ENCODE data around the gene PLCXD1. TPM values are rescaled to one million over a fixed set of nuclear protein-coding genes. Genes with fewer than 3 reads are reported as not detected.
"Not testable (repeated sequence)": the region's sequence is repeated elsewhere in the genome, so short reads cannot be mapped to it uniquely, and the experiment has no call there.

Gene PLCXD1
- total RNA-seq, 1 experiment from 2014 or later = 14.8 TPM

- no peak for DNase-seq (ENCODE audit: low read depth in 1 of 2, low spot score in 2 of 2)
- Histone ChIP-seq H3K27me3 (replicated peaks) (no peaks in the 10 kb centered on the region), H3K36me3 (no peaks in the 10 kb centered on the region)
These were observed 23.4 kb upstream of the PLCXD1 start for GRCh38 chrX:257681-258289.

DNA sequence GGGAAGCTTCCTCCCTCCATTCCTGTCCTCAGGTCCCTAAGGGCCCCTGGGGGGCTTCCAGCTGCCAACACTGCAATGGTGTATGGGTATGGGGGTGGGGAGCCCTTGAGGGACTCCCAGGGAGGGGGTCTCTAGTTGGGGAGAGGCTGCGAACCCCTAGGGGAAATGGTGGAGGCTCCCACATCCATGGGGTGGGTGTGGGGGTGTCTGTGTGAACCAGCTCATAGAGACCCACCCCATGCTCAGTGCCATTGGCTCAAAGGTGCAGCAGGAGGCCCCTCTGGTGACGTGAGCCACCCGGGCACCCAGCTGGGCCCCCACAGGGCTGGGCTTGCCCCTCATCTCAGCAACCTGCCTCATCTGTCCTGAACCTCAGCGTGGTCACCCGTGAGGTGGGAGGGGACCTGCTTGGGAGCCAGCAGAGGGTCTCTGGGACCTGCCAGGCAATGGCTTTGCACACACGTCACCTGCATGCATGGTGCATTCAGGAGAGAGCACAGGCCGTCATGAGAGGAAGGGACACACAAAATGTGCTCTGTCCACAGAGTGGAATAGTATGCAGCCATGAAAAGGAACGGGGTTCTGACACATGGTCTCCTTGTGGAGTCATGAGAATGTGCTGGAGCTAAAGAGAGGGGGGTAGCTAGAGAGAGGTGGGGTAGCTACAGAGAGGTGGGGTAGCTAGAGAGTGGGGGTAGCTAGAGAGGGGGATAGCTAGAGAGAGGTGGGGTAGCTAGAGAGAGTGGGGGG lies 22.7 kb upstream of the PLCXD1 start:
- H3K27me3 ChIP-seq (replicated peaks) = no peaks in the 10 kb centered on the region
- no peak overlapping the region for H3K4me3 ChIP-seq
- no peaks in the 10 kb centered on the region for H3K36me3 ChIP-seq
- no peak for DNase-seq (ENCODE audit: low read depth in 1 of 2, low spot score in 2 of 2)
- H3K27ac ChIP-seq = no peak overlapping the region
- H3K9me3 ChIP-seq (replicated peaks) = peaks cover 6% of the 10 kb centered on the region
- H3K4me1 ChIP-seq (replicated peaks) = no peaks in the 10 kb centered on the region

More at GRCh38 chrX:257681-258289, 23.4 kb upstream of the PLCXD1 start:
- Histone ChIP-seq H3K4me3 (no peak overlapping the region), H3K27ac (no peak overlapping the region), H3K4me1 (replicated peaks) (no peaks in the 10 kb centered on the region), H3K9me3 (replicated peaks) (peaks cover 6% of the 10 kb centered on the region)

DNA sequence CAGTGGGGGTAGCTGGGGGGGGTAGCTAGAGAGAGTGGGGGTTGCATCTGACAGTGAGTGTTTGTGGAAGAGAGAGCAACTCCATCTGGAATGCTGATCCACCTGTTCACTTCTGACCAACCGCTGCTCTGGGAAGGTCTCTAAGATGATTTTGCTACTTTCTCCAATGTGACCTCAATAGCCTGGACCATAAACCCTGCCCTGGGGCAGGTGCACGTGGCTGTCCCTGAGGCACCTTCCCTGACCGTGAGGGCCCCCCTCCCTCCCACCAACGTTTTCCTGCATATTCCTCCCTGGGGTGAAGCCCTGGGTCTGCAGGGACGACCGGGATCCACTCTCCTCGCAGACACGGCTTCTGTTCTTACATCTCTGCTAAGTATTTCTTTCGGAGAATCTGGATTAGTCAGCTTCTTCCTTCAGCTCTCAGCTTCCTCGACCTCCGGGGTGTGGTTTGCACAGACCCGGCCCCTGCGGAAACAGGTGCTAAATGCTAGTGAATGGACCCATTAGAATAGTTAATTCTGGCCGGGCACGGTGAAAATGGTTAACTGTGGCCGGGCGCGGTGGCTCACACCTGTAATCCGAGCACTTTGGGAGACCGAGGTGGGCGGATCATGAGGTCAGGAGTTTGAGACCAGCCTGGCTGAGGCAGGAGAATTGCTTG lies 21.4 kb upstream of the PLCXD1 start:
- Histone ChIP-seq H3K27me3 (replicated peaks) (no peaks in the 10 kb centered on the region), H3K36me3 (no peaks in the 10 kb centered on the region), H3K27ac (no peak overlapping the region), H3K4me1 (replicated peaks) (no peaks in the 10 kb centered on the region), H3K9me3 (replicated peaks) (peaks cover 3% of the 10 kb centered on the region), H3K4me3 (no peak overlapping the region)
- DNase-seq (ENCODE audit: low read depth in 1 of 2, low spot score in 2 of 2) = no peak

- Histone ChIP-seq H3K27ac (no peak overlapping the region), H3K4me1 (replicated peaks) (no peaks in the 10 kb centered on the region), H3K36me3 (no peaks in the 10 kb centered on the region), H3K4me3 (no peak overlapping the region), H3K9me3 (replicated peaks) (no peaks in the 10 kb centered on the region; the same call in 1 of the 2 replicates), H3K27me3 (replicated peaks) (no peaks in the 10 kb centered on the region)
- no peak for DNase-seq (ENCODE audit: low read depth in 1 of 2, low spot score in 2 of 2)
These were observed 19.8 kb upstream of the PLCXD1 start for GRCh38 chrX:261167-261918.

DNA sequence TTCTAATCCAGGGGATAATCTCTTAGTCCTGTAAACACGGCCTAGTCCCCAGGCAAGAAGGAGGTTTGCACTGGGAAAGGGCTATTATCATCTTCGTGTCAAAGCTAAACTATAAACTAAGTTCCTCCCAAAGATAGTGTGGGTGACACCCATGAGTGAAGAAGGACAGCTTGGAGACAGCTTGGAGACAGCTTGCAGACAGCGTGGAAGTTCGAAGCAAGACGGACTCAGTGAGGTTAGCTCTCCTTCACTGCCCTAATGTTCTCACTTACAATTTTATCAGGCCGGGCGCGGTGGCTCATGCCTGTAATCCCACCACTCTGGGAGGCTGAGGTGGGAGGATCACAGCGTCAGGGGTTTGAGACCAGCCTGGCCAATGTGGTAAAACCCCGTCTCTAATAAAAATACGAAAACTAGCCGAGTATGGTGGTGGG lies 19.2 kb upstream of the PLCXD1 start:
- Histone ChIP-seq H3K27ac (no peak overlapping the region), H3K4me3 (no peak overlapping the region)
- DNase-seq (ENCODE audit: low read depth in 1 of 2, low spot score in 2 of 2) = no peak

DNA sequence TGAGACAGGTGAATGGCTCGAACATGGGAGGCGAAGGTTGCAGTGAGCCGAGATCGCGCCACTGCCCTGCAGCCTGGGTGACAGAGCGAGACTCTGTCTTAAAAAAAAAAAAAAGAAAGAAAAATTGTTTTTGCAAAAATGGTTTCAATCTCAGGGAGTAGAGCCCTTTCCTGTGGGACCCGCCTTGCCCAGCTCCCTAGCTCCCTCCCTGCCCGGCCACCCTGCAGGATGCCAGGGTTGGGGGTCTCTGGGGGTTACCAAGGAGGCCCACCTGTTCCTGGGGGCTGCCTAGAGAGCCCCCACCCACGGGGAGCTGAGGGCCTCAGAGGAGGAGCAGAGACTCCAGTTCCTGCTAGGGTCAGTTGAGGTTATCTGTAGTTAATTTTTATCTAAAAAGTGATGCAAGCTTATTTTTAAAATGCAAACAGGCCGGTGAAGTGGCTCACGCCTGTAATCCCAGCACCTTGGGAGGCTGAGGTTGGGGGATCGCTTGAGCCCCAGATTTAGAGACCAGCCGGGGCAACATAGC lies 18.7 kb upstream of the PLCXD1 start:
- Histone ChIP-seq H3K9me3 (replicated peaks) (no peaks in the 10 kb centered on the region; the same call in 1 of the 2 replicates), H3K36me3 (no peaks in the 10 kb centered on the region), H3K4me1 (replicated peaks) (no peaks in the 10 kb centered on the region), H3K27ac (no peak overlapping the region), H3K27me3 (replicated peaks) (no peaks in the 10 kb centered on the region), H3K4me3 (no peak overlapping the region)
- DNase-seq (ENCODE audit: low read depth in 1 of 2, low spot score in 2 of 2) = no peak

More for the DNA sequence above, 19.2 kb upstream of the PLCXD1 start:
- Histone ChIP-seq H3K36me3 (no peaks in the 10 kb centered on the region), H3K9me3 (replicated peaks) (no peaks in the 10 kb centered on the region; the same call in 1 of the 2 replicates), H3K27me3 (replicated peaks) (no peaks in the 10 kb centered on the region), H3K4me1 (replicated peaks) (no peaks in the 10 kb centered on the region)

DNA sequence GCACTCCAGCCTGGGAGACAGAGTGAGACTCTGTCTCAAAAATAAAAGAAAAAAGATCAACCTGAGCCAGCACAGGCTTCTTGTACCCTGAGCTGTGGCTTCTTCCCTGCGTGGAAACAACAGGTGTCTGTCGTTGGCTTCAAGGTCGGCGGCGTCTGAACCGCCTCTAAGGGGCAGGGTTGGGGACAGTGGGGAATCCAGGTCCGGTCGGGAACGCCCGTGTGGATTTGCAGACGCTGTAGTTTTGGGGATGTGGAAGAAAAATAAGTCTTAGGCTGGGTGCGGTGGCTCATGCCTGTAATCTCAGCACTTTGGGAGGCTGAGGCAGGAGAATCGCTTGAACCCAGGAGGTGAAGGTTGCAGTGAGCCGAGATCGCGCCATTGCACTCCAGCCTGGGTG lies 17.2 kb upstream of the PLCXD1 start:
- not testable (repeated sequence) for H3K4me3 ChIP-seq; H3K27ac ChIP-seq; H3K27me3 ChIP-seq (replicated peaks); DNase-seq (ENCODE audit: low read depth in 1 of 2, low spot score in 2 of 2); H3K9me3 ChIP-seq (replicated peaks); H3K36me3 ChIP-seq; H3K4me1 ChIP-seq (replicated peaks)

DNA sequence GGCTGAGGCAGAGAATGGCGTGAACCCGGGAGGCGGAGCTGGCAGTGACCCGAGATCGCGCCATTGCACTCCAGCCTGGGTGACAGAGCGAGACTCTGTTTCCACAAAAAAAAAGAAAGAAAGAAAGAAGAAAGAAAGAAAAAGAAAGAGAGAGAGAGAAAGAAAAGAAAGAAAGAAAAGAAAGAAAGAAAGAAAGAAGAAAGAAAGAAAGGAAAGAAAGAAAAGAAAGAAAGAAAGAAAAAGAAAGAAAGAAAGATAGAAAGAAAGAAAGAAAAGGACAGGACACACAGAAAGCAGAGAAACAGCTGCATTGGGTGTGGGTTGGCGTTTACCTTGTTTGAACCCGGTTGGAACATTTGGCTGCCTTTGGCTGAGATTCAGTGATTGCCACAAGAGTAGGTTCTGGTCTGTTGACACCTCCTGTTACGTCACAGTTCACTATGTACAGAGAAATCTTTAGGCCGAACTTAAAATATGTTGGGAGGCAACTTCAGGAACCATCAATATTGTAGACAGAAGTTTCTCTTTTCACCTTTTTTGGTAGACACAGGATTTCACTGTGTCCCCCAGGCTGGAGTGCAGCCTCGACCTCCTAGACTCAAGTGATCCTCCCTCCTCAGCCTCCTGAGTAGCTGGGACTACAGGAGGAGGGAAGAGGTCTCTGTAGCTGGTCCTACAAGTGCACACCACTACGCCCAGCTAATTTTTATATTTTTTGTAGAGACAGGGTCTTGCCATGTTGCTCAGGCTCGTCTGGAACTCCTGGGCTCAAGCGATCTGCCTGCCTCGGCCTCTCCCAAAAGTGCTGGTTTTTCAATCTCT lies 16.3 kb upstream of the PLCXD1 start:
- H3K36me3 ChIP-seq = no peaks in the 10 kb centered on the region
- no peaks in the 10 kb centered on the region for H3K9me3 ChIP-seq (replicated peaks)
- no peaks in the 10 kb centered on the region for H3K27me3 ChIP-seq (replicated peaks)
- H3K4me1 ChIP-seq (replicated peaks) = no peaks in the 10 kb centered on the region
- no peak overlapping the region for H3K4me3 ChIP-seq
- no peak for DNase-seq (ENCODE audit: low read depth in 1 of 2, low spot score in 2 of 2)
- H3K27ac ChIP-seq = no peak overlapping the region

DNA sequence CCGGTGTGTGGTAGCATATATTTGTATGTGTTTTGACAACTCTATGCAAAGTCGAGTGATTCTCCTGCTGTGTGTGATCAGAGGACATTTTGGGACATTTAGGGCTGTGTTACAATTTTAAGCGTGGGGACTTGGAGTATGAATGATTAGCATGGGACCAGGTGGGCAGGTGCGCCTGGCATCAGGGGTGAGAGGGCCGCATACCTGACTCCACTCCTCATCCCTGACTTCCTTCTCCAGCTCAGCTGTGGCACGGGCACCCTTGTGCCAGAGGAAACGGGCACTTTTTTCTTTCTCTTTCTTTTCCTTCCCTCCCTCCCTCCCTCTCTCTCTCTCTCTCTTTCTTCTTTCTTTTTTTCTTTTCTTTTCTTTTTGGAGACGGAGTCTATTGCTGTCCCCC lies 15.7 kb upstream of the PLCXD1 start:
- Histone ChIP-seq H3K27me3 (replicated peaks) (no peaks in the 10 kb centered on the region), H3K9me3 (replicated peaks) (no peaks in the 10 kb centered on the region), H3K4me3 (no peak overlapping the region), H3K27ac (no peak overlapping the region), H3K36me3 (no peaks in the 10 kb centered on the region), H3K4me1 (replicated peaks) (no peaks in the 10 kb centered on the region)
- no peak for DNase-seq (ENCODE audit: low read depth in 1 of 2, low spot score in 2 of 2)

- no peaks in the 10 kb centered on the region for H3K9me3 ChIP-seq (replicated peaks)
- H3K27ac ChIP-seq = no peak overlapping the region
- no peak overlapping the region for H3K4me3 ChIP-seq
- no peaks in the 10 kb centered on the region for H3K4me1 ChIP-seq (replicated peaks)
- no peaks in the 10 kb centered on the region for H3K36me3 ChIP-seq
- peak in 1 of 2 experiments; percentile 34 for DNase-seq (ENCODE audit: low read depth in 1 of 2, low spot score in 2 of 2)
- H3K27me3 ChIP-seq (replicated peaks) = no peaks in the 10 kb centered on the region
These were observed 13.4 kb upstream of the PLCXD1 start for GRCh38 chrX:267771-268261.

DNA sequence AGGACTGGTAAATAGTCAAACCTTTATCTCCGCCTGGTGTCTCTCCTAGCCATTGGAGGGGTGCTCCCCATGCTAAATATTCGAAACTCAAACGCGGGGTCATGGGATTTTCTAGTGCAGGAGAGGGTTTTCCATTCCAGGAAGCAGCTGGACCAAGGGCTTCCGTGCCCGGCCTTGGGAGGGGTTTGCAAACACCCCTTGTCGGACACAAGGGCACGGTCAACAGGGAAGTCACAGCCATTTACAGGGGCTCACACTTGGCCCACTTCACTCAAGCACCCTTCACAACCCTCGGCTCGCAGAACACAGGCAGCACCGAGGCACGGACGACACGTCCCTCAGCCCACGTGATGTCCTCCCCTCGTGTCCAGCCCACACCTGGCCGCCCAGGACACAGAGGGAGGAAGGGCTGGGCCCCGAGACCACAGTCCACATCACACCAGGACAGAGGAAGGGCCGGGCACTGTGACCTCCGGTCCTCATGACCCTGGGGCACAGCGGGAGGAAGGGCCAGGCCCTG lies 10.3 kb upstream of the PLCXD1 start:
- H3K4me3 ChIP-seq = no peak overlapping the region
- H3K27ac ChIP-seq = no peak overlapping the region
- no peaks in the 10 kb centered on the region for H3K36me3 ChIP-seq
- DNase-seq (ENCODE audit: low read depth in 1 of 2, low spot score in 2 of 2) = peak in 1 of 2 experiments; percentile 23
- H3K9me3 ChIP-seq (replicated peaks) = no peaks in the 10 kb centered on the region
- H3K4me1 ChIP-seq (replicated peaks) = peaks cover 1% of the 10 kb centered on the region; the same call in 1 of the 2 replicates
- H3K27me3 ChIP-seq (replicated peaks) = no peaks in the 10 kb centered on the region

DNA sequence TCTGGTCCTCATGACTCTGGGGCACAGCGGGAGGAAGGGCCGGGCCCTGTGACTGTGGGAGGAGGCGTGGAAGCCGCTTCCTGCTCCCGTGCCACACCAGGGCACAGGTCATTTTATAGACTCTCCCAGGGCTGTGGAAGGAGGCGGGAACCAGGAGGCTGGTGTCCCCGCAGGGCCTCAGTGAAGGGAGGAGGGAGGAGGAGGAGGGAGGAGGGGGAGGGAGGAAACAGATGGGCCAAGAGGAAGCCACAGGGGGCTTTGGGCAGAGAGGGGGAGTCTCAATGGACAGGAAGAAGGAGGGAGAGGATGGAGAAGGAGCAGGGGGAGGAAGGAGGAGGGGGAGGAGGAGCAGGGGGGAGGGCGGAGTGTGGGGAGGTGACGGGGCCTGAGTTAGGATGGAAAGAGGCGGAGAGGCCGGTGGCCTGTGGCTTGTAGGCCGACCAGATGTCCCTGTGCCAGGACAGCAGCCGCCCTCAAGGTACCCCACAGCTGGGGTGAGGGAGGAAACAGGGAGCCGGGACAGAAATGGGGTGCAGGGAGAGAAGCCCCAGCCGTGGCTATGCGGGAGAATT lies 6.2 kb upstream of the PLCXD1 start:
- Histone ChIP-seq H3K27ac (no peak overlapping the region), H3K27me3 (replicated peaks) (no peaks in the 10 kb centered on the region), H3K36me3 (no peaks in the 10 kb centered on the region), H3K4me1 (replicated peaks) (peaks cover 10% of the 10 kb centered on the region), H3K4me3 (no peak overlapping the region), H3K9me3 (replicated peaks) (no peaks in the 10 kb centered on the region)
- peak in 1 of 2 experiments; percentile 22 for DNase-seq (ENCODE audit: low read depth in 1 of 2, low spot score in 2 of 2)
